ENCODE measurements around the gene LIN7B.

The LIN7B gene

GRCh38 chr19:49148784-49149651, 34.8 kb downstream of the LIN7B start:
- DNase-seq: peak; percentile 96

GRCh38 chr19:49149652-49150105, 35.5 kb downstream of the LIN7B start:
- DNase-seq: peak; percentile 92

GRCh38 chr19:49150106-49150943, 36.2 kb downstream of the LIN7B start:
- peak; percentile 92 for DNase-seq

- DNase-seq: no peak
Observed at GRCh38 chr19:49150944-49151243, 36.7 kb downstream of the LIN7B start.

GRCh38 chr19:49151267-49152118, 37.3 kb downstream of the LIN7B start:
- DNase-seq: peak; percentile 72

- DNase-seq: no peak
Observed at GRCh38 chr19:49152119-49152550, 38.0 kb downstream of the LIN7B start.

GRCh38 chr19:49153167-49153809, 39.1 kb downstream of the LIN7B start:
- no peak for DNase-seq

- no peak for DNase-seq
Observed at GRCh38 chr19:49154279-49154678, 40.1 kb downstream of the LIN7B start.

- peak; percentile 63 for DNase-seq
Observed at GRCh38 chr19:49155005-49155819, 41.0 kb downstream of the LIN7B start, which contains the start of gene HRC. TSS of gene HRC (minus strand) at chr19:49155396. CDS start at chr19:49155237, 159 bp downstream.

GRCh38 chr19:49155820-49156346, 41.7 kb downstream of the LIN7B start:
- peak; percentile 66 for DNase-seq

GRCh38 chr19:49157445-49158224, 43.5 kb downstream of the LIN7B start, which contains the start of gene TRPM4:
TSS of gene TRPM4 (plus strand) at chr19:49157792. CDS start at chr19:49157867, 75 bp downstream.
- DNase-seq: peak; percentile 91

GRCh38 chr19:49160450-49161189, 46.5 kb downstream of the LIN7B start:
- DNase-seq: no peak

- no peak for DNase-seq
Observed at GRCh38 chr19:49161987-49162386, 47.8 kb downstream of the LIN7B start.

GRCh38 chr19:49165111-49165750, 51.1 kb downstream of the LIN7B start:
- DNase-seq: no peak

- DNase-seq: no peak
Observed at GRCh38 chr19:49165865-49166301, 51.7 kb downstream of the LIN7B start.

GRCh38 chr19:49167857-49168409, 53.8 kb downstream of the LIN7B start:
- DNase-seq: no peak

Data from right forelimb (tissue), 1 donor.